Body of pancreas (tissue), 4 donors: Measurements from ENCODE around the gene CASZ1.

Experiments used
- CTCF ChIP-seq, 7 experiments: fragments of 450-650 bp in 4 of 7; fragments of 200-600 bp in 3 of 7; sonication (generic) in 3 of 7; IDR thresholded peaks; one replicate each; pipeline ENCODE4 v1.5.1; 2016 to 2019; ENCODE audit warnings: antibody characterized with exemption in 7 of 7
- POLR2A ChIP-seq, 3 donors: fragments of 450-650 bp; IDR thresholded peaks; one replicate each; pipeline ENCODE4 v1.6.1; 2016; ENCODE audit warnings: antibody characterized with exemption in 3 of 3, mild to moderate bottlenecking in 2 of 3

- TF ChIP-seq POLR2A (IDR thresholded peaks at IDR 0.05) (no peak), CTCF (IDR thresholded peaks at IDR 0.05) (no peak)
Observed at GRCh38 chr1:10820422-10820821, 24.0 kb upstream of the CASZ1 start.
